Measurements from ENCODE around the gene CTSD. TPM values are rescaled to one million over a fixed set of nuclear protein-coding genes. Genes with fewer than 3 reads are reported as not detected.
A peak's percentile ranks its signal among the peaks of the same experiment; 100 is the strongest.

The CTSD gene
- total and polyA plus RNA-seq, 11 donors: 420 to 1,779 (median 722) TPM

DNA sequence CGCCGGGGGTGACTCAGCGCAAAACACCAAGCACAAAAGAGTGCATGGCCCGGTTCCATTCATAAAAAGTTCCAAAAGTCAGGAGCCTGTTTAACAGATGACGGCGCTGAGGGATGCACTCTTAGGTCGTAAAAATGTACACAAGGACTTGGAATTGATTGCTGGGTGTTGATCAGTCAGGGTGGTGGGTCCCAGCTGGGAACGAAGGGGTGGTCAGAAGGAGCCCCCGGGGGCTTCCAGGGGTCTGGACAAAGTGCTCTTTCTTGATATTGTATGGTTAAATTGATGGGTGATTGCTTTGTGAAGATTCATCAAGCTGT lies 34.1 kb downstream of the CTSD start:
- DNase-seq: no peak
- H3K4me1 ChIP-seq: peaks cover 0 to 8% (median 0%) of the 10 kb centered on the region in 12 donors
- no peak for TF ChIP-seq POLR2A (IDR thresholded peaks at IDR 0.05)
- H3K27ac ChIP-seq: no peak overlapping the region
- intact Hi-C loops (cut with DNase I): no loop called here
- no peaks in the 10 kb centered on the region for H3K9me3 ChIP-seq
- 76 to 88% (median 79%) methylated on average over 9 of the region's 9 CpGs for WGBS, 4 donors
- ATAC-seq: no peak
- no peaks in the 10 kb centered on the region for H3K36me3 ChIP-seq
- peaks cover 5 to 66% (median 22%) of the 10 kb centered on the region in 9 donors for H3K27me3 ChIP-seq
- no peak overlapping the region for H3K4me3 ChIP-seq

DNA sequence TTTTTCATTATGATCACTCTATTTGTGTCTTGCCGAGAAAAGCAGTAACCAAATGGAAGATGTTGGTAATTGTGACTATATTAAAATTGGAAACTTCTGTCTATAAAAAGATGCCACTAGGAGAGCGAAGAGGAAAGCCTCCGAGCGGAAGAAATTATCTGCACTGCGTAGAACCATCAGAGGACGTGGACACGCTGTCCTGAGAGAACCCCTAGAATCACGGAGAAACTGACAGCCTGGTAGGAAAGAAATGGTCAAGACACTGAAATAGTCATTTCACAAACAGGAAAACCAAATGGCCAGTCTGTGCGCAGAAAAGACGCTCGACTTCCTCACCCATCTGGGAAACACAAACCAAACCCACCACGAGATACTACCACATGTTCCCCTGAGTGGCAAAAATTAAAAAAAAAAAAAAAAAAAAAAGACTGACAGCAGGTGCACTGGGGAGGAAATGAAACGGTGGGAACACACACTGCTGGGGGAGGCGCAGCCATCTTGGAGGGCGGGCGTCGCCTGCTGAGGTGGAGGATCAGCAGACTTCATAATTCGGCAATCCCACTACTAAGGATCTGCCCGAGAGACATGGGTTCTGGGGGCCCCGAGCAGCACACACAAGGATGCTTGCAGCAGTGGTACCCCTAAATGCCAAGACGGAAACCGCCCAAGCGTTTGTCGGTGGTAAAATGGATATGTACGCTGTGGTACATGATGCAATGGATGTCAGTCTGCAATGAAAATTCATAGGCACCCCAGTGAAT lies 34.6 kb downstream of the CTSD start:
- TF ChIP-seq, protein P1, sequence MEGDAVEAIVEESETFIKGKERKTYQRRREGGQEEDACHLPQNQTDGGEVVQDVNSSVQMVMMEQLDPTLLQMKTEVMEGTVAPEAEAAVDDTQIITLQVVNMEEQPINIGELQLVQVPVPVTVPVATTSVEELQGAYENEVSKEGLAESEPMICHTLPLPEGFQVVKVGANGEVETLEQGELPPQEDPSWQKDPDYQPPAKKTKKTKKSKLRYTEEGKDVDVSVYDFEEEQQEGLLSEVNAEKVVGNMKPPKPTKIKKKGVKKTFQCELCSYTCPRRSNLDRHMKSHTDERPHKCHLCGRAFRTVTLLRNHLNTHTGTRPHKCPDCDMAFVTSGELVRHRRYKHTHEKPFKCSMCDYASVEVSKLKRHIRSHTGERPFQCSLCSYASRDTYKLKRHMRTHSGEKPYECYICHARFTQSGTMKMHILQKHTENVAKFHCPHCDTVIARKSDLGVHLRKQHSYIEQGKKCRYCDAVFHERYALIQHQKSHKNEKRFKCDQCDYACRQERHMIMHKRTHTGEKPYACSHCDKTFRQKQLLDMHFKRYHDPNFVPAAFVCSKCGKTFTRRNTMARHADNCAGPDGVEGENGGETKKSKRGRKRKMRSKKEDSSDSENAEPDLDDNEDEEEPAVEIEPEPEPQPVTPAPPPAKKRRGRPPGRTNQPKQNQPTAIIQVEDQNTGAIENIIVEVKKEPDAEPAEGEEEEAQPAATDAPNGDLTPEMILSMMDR (IDR thresholded peaks at IDR 0.05): no peak
- TF ChIP-seq POLR2A (IDR thresholded peaks at IDR 0.05): no peak
- 80 to 86% (median 81%) methylated on average over 25 of the region's 25 CpGs for WGBS, 4 donors
- Histone ChIP-seq H3K27me3 (peaks cover 5 to 61% (median 22%) of the 10 kb centered on the region in 9 donors), H3K36me3 (no peaks in the 10 kb centered on the region), H3K4me3 (no peak overlapping the region), H3K4me1 (peaks cover 0 to 8% (median 0%) of the 10 kb centered on the region in 12 donors), H3K27ac (no peak overlapping the region), H3K9me3 (no peaks in the 10 kb centered on the region)
- ATAC-seq (peak in 1 of 4 donors; percentile 34), DNase-seq (no peak)
- intact Hi-C loops (cut with DNase I): no loop called here

- intact Hi-C loops (cut with DNase I): no loop called here
- TF ChIP-seq, protein P1 (IDR thresholded peaks at IDR 0.05): no peak
- TF ChIP-seq POLR2A (IDR thresholded peaks at IDR 0.05): no peak
- ATAC-seq (no peak), DNase-seq (no peak)
- peaks cover 3 to 53% (median 16%) of the 10 kb centered on the region in 9 donors for H3K27me3 ChIP-seq
- WGBS, 4 donors: 59 to 62% (median 60%) methylated on average over 4 of the region's 4 CpGs
- H3K4me1 ChIP-seq: peaks cover 0 to 8% (median 0%) of the 10 kb centered on the region in 12 donors
- no peaks in the 10 kb centered on the region for H3K36me3 ChIP-seq
- H3K9me3 ChIP-seq: no peaks in the 10 kb centered on the region
- H3K27ac ChIP-seq: no peak overlapping the region
- H3K4me3 ChIP-seq: no peak overlapping the region
These were observed 35.4 kb downstream of the CTSD start for GRCh38 chr11:1728301-1728700.

DNA sequence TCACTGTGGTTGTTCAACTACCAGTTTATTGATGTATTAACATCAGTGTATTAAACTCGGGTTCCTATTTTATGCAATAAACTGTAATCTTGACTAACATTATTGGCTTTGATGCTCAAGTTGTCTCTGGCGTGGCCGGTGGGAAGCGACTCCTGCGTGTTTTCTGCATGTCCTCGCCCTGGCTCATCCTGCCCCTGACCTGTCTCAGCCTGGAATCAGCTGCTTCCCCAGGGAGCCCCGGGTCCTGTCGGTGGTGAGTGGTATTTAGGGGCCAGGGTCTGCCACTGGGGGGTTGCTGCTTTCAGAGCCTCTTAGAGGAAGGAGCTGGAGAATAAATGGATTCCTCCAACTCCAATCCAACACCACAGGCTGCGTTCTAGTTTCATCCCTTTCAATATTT lies 35.9 kb downstream of the CTSD start:
- H3K4me3 ChIP-seq: no peak overlapping the region
- H3K4me1 ChIP-seq: peaks cover 0 to 8% (median 0%) of the 10 kb centered on the region in 12 donors
- 71 to 74% (median 73%) methylated on average over 9 of the region's 9 CpGs for WGBS, 4 donors
- H3K27me3 ChIP-seq: peaks cover under 1 to 51% (median 16%) of the 10 kb centered on the region in 9 donors
- no peak for DNase-seq
- no peak for ATAC-seq
- TF ChIP-seq, protein P1 (IDR thresholded peaks at IDR 0.05): no peak
- no peak for TF ChIP-seq POLR2A (IDR thresholded peaks at IDR 0.05)
- no peaks in the 10 kb centered on the region for H3K9me3 ChIP-seq
- H3K36me3 ChIP-seq: no peaks in the 10 kb centered on the region
- intact Hi-C loops (cut with DNase I): no loop called here
- no peak overlapping the region for H3K27ac ChIP-seq
